A549 (cell line): ENCODE measurements around the gene MAG. TPM values are rescaled to one million over a fixed set of nuclear protein-coding genes. Genes with fewer than 3 reads are reported as not detected.

Source experiments
- ATAC-seq, 2 experiments: fragments of 200-7000 bp in 1 of 2; fragments of >200 bp in 1 of 2; cut with Nextera tagmentation in 1 of 2; cut with Tn5 transposase in 1 of 2; 3 replicates each; pipeline versions ENCODE4 v1.8.0 to v1.9.1; 2018 to 2020; ENCODE audit warnings: mild to moderate bottlenecking in 1 of 2, moderate library complexity in 1 of 2
- CTCF ChIA-PET: fragments of 300-600 bp; sonication (Branson Sonifier 250); formaldehyde crosslinking; extraction: SDS; loops from one replicate; lab custom pipeline; 2021; ENCODE audit warnings: antibody characterized with exemption, inconsistent platforms; lab: Yijun Ruan, JAX
- POLR2A ChIA-PET: fragments of 350-600 bp; formaldehyde crosslinking; extraction: SDS; loops from one replicate; lab custom pipeline; 2021; ENCODE audit warnings: antibody characterized with exemption, inconsistent platforms; lab: Yijun Ruan, JAX
- DNase-seq, 2 experiments: peaks; one replicate each; pipeline versions ENCODE4 v3.0.0 to v3.0.0-alpha.2; 2011 to 2016; ENCODE audit warnings: low read depth in 1 of 2, low spot score in 1 of 2
- FAIRE-seq: peaks from 2 replicates; lab custom pipeline; 2011; peaks lifted over from hg19 to GRCh38; lab: Jason Lieb, UNC
- H3K27ac ChIP-seq, 2 experiments: fragments of >200 bp; sonication (Bioruptor Twin); formaldehyde crosslinking; 3 replicates each; pipeline ENCODE4 v1.5.1; 2016 to 2017
- H3K4me1 ChIP-seq: fragments of >200 bp; sonication (Bioruptor Twin); formaldehyde crosslinking; 3 replicates; pipeline ENCODE4 v1.6.1; 2016
- H3K4me2 ChIP-seq: fragments of >200 bp; sonication (Bioruptor Twin); formaldehyde crosslinking; 3 replicates; pipeline ENCODE4 v1.6.1; 2016
- H3K4me3 ChIP-seq: fragments of >200 bp; sonication (Bioruptor Twin); formaldehyde crosslinking; 3 replicates; pipeline ENCODE4 v1.5.1; 2016
- H3K9me3 ChIP-seq: fragments of >200 bp; sonication (Bioruptor Twin); formaldehyde crosslinking; 3 replicates; pipeline ENCODE4 v1.6.1; 2016
- ATOH8 ChIP-seq: fragments of 250-450 bp; sonication (Bioruptor Pico); IDR thresholded peaks from 2 replicates; pipeline ENCODE4 v1.5.0; 2020; ENCODE audit warnings: low read depth, mild to moderate bottlenecking, moderate library complexity
- BCL3 ChIP-seq: fragments of >200 bp; sonication (Bioruptor Twin); formaldehyde crosslinking; IDR thresholded peaks from 3 replicates; pipeline ENCODE4 v1.6.1; 2016
- BHLHE40 ChIP-seq: IDR thresholded peaks from 2 replicates; pipeline ENCODE4 v1.6.1; 2012; ENCODE audit warnings: low read depth, low read length, inconsistent platforms
- CBX8 ChIP-seq: fragments of 200-600 bp; sonication (generic); IDR thresholded peaks from 2 replicates; pipeline ENCODE4 v1.6.1; 2016
- CEBPB ChIP-seq, 2 experiments: fragments of >200 bp in 1 of 2; sonication (Bioruptor Twin) in 1 of 2; formaldehyde crosslinking in 1 of 2; IDR thresholded peaks; 2 replicates each; pipeline ENCODE4 v1.6.1; 2012 to 2016
- CHD2 ChIP-seq: fragments of 150-350 bp; IDR thresholded peaks from 2 replicates; pipeline ENCODE4 v1.6.1; 2014; ENCODE audit warnings: low read length; ENCODE audit not compliant: partially characterized antibody
- CHD4 ChIP-seq: fragments of 200-600 bp; sonication (generic); IDR thresholded peaks from 2 replicates; pipeline ENCODE4 v1.6.1; 2016; ENCODE audit warnings: antibody characterized with exemption, mild to moderate bottlenecking, borderline replicate concordance
- EHMT2 ChIP-seq: fragments of 200-600 bp; sonication (generic); IDR thresholded peaks from 2 replicates; pipeline ENCODE4 v1.6.1; 2016; ENCODE audit warnings: antibody characterized with exemption, low read depth, mild to moderate bottlenecking, moderate library complexity
- ELK1 ChIP-seq: fragments of 150-350 bp; IDR thresholded peaks from 2 replicates; pipeline ENCODE4 v1.6.1; 2014; ENCODE audit warnings: low read depth, mild to moderate bottlenecking, low read length
- EP300 ChIP-seq, 2 experiments: fragments of >200 bp; sonication (Bioruptor Twin); formaldehyde crosslinking; IDR thresholded peaks; 2 replicates in 1 of 2; 3 replicates in 1 of 2; pipeline ENCODE4 v1.6.1; 2016 to 2017
- ESRRA ChIP-seq: fragments of 150-350 bp; IDR thresholded peaks from 2 replicates; pipeline ENCODE4 v1.6.1; 2014; ENCODE audit warnings: mild to moderate bottlenecking, low read length, borderline replicate concordance
- FOSB ChIP-seq: fragments of 250-450 bp; sonication (Bioruptor Pico); IDR thresholded peaks from 2 replicates; pipeline ENCODE4 v1.5.0; 2020; ENCODE audit warnings: mild to moderate bottlenecking, moderate library complexity
- HOXA7 ChIP-seq: fragments of 250-450 bp; sonication (Bioruptor Pico); IDR thresholded peaks from 2 replicates; pipeline ENCODE4 v1.5.0; 2020; ENCODE audit warnings: mild to moderate bottlenecking, moderate library complexity
- HOXB13 ChIP-seq: fragments of 250-450 bp; sonication (Bioruptor Pico); IDR thresholded peaks from 2 replicates; pipeline ENCODE4 v1.5.0; 2020; ENCODE audit warnings: low read depth, mild to moderate bottlenecking, moderate library complexity
- JUN ChIP-seq, 2 experiments: fragments of >200 bp; sonication (Bioruptor Twin); formaldehyde crosslinking; IDR thresholded peaks; 2 replicates in 1 of 2; 3 replicates in 1 of 2; pipeline ENCODE4 v1.6.1; 2016 to 2017
- JUNB ChIP-seq: fragments of >200 bp; sonication (Bioruptor Twin); formaldehyde crosslinking; IDR thresholded peaks from 2 replicates; pipeline ENCODE4 v1.6.1; 2016
- KDM1A ChIP-seq: fragments of 200-600 bp; sonication (generic); IDR thresholded peaks from 2 replicates; pipeline ENCODE4 v1.6.1; 2016; ENCODE audit warnings: low read depth, mild to moderate bottlenecking
- MAFK ChIP-seq: fragments of 450-650 bp; IDR thresholded peaks from 2 replicates; pipeline ENCODE4 v1.6.1; 2014; ENCODE audit not compliant: partially characterized antibody
- MAX ChIP-seq: IDR thresholded peaks from 2 replicates; pipeline ENCODE4 v1.6.1; 2012
- MAZ ChIP-seq: fragments of 150-350 bp; IDR thresholded peaks from 2 replicates; pipeline ENCODE4 v1.6.1; 2014; ENCODE audit warnings: antibody characterized with exemption, low read depth, low read length, borderline replicate concordance
- NFE2L2 ChIP-seq: fragments of 150-350 bp; conservative IDR thresholded peaks from 2 replicates; pipeline ENCODE4 v1.6.1; 2014; ENCODE audit warnings: low read length
- NR3C1 ChIP-seq: fragments of >200 bp; sonication (Bioruptor Twin); formaldehyde crosslinking; IDR thresholded peaks from 3 replicates; pipeline ENCODE4 v1.6.1; 2017
- PBX3 ChIP-seq: IDR thresholded peaks from 2 replicates; pipeline ENCODE4 v1.6.1; 2012
- PHF8 ChIP-seq: fragments of 200-600 bp; sonication (generic); IDR thresholded peaks from 2 replicates; pipeline ENCODE4 v1.6.1; 2016; ENCODE audit warnings: low read depth, mild to moderate bottlenecking, antibody characterized with exemption, moderate library complexity, borderline replicate concordance
- POLR2A ChIP-seq: IDR thresholded peaks from 2 replicates; pipeline ENCODE4 v1.6.1; 2012; ENCODE audit warnings: mild to moderate bottlenecking, low read length
- RFX5 ChIP-seq: fragments of 450-650 bp; IDR thresholded peaks from 2 replicates; pipeline ENCODE4 v1.7.1; 2014; ENCODE audit warnings: antibody characterized with exemption, mild to moderate bottlenecking, moderate library complexity
- SMC3 ChIP-seq: fragments of >200 bp; sonication (Bioruptor Twin); formaldehyde crosslinking; IDR thresholded peaks from 3 replicates; pipeline ENCODE4 v1.6.1; 2018; ENCODE audit warnings: inconsistent platforms
- WGBS: methylation state at CpG from one replicate; pipeline ENCODE4 v1.1.6; 2017; ENCODE audit errors: missing lambda C conversion rate; 5-methylcytosine and 5-hydroxymethylcytosine counted together
- polyA plus RNA-seq, 4 experiments: library from polyadenylated mRNA; depleted of rRNA in 3 of 4; stranded (reverse); fragments of >200 nt; fragmentation: RNase III in 1 of 4; extraction: RNeasy Plus Mini Kit Qiagen cat#74134 plus additional on column Dnase treatment in 1 of 4; gene quantifications; 2 replicates in 3 of 4; 3 replicates in 1 of 4; pipeline ENCODE4 v1.2.3, GENCODE V29; 2011 to 2017
- TF ChIP-seq, protein P1 (sequence below): fragments of 450-650 bp; IDR thresholded peaks from 2 replicates; pipeline ENCODE4 v1.6.1; 2014; ENCODE audit warnings: antibody characterized with exemption
- TF ChIP-seq, protein P2 (sequence below): fragments of >200 bp; sonication (Bioruptor Twin); formaldehyde crosslinking; IDR thresholded peaks from 3 replicates; pipeline ENCODE4 v1.5.1; 2016
- TF ChIP-seq, protein P3 (sequence below): fragments of >200 bp; sonication (Bioruptor Twin); formaldehyde crosslinking; IDR thresholded peaks from 2 replicates; pipeline ENCODE4 v1.6.1; 2016

MAG gene
- polyA plus RNA-seq, 2 of the 4 experiments (the other 2 are of a cell fraction): not detected

DNA sequence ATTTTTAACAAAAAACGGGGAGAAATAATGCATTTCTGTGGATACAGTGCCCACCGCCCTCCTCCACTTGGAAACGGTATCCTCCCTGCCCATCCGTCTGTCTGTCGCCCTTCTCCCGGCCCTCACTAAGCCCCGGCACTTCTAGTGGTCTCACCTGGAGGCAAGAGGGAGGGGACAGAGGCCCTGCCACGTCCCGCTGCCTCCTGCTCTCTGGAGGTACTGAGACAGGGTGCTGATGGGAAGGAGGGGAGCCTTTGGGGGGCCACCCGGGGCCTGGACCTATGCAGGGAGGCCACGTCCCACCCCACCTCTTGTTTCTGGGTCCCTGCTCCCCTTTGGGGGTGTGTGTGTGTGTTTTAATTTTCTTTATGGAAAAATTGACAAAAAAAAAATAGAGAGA is 12.6 kb upstream of the MAG start:
- H3K4me1 ChIP-seq: no peaks in the 10 kb centered on the region
- no peak overlapping the region for H3K4me3 ChIP-seq
- no peak overlapping the region for H3K27ac ChIP-seq
- POLR2A ChIA-PET: no interaction called here
- ATAC-seq: no peak
- CTCF ChIA-PET: interaction anchor here (0.7 to 10.6 kb wide), 4 partner anchors 9 to 126 kb away, joined by 3 to 97 read pairs (median 5); partner anchors contain the start of gene USF2
- WGBS: 84% methylated on average over 11 of the region's 11 CpGs
- TF ChIP-seq RFX5 (no peak), NR3C1 (no peak), CEBPB (IDR thresholded peaks at IDR 0.05) (no peak), BHLHE40 (no peak), ELK1 (no peak), EHMT2 (no peak), NFE2L2 (no peak), SMC3 (no peak), JUNB (no peak), FOSB (CRISPR knock-in tag) (no peak), EP300 (IDR thresholded peaks at IDR 0.05) (no peak), ATOH8 (CRISPR knock-in tag) (no peak), CHD2 (no peak), JUN (IDR thresholded peaks at IDR 0.05) (no peak), CHD4 (no peak), ESRRA (no peak), PHF8 (no peak), HOXA7 (CRISPR knock-in tag) (no peak)
- TF ChIP-seq, protein P1, sequence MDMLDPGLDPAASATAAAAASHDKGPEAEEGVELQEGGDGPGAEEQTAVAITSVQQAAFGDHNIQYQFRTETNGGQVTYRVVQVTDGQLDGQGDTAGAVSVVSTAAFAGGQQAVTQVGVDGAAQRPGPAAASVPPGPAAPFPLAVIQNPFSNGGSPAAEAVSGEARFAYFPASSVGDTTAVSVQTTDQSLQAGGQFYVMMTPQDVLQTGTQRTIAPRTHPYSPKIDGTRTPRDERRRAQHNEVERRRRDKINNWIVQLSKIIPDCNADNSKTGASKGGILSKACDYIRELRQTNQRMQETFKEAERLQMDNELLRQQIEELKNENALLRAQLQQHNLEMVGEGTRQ: no peak
- H3K4me2 ChIP-seq: no peak overlapping the region
- no peak for DNase-seq
- no peaks in the 10 kb centered on the region for H3K9me3 ChIP-seq
- no peak for FAIRE-seq

DNA sequence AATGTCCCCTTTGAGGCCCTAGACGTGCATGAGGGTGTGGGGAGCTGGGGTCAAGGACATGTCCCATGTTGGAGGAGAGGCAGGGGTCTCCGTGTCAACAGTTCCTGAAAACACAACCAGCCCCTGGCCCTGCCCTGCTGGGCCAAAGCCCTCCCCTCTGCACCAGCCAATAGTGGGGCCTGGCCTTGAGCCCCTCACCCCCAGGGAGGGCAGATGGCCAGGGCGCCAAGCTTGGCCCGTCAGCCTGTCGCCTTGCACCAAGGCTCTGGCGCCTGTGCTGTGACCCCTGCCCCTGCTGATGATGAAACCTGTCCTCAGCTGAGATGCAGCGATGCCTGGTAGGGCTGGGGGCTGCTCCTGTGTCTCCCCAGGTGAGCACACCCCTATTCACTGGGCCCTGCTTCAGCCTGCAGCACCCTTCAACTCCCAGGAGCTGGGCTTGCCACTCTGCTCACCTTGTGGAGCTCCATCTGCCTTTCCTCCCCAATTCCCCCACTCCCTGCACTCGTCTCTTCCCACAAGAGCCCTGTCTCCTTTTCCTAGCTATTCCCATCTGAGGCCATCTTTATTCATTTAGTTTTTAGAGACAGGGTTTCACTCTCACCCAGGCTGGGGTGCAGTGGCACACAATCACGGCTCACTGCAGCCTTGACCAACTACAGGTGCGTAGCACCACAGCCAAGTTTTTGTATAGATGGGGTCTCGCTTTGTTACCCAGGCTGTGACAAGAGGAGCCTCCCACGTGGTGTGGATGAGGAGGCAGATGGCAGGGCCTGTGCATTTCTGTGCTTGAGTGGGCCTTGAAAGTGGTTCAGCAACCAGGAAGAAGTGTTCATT is 11.8 kb upstream of the MAG start:
- ChIA-PET CTCF (interaction anchor here (0.7 to 10.6 kb wide), 7 partner anchors 8 to 127 kb away, joined by 3 to 97 read pairs (median 4); partner anchors contain the start of gene USF2), POLR2A (no interaction called here)
- FAIRE-seq: no peak
- Histone ChIP-seq H3K9me3 (no peaks in the 10 kb centered on the region), H3K27ac (no peak overlapping the region), H3K4me3 (no peak overlapping the region), H3K4me1 (no peaks in the 10 kb centered on the region), H3K4me2 (no peak overlapping the region)
- 80% methylated on average over 12 of the region's 12 CpGs for WGBS
- DNase-seq: no peak
- peak in 1 of 2 experiments; percentile 4; a peak in 2 of 6 replicates for ATAC-seq
- TF ChIP-seq MAZ (no peak), BCL3 (no peak), POLR2A (0 out of 2 replicates have a peak, but pooled peaks have one; percentile 1), HOXB13 (CRISPR knock-in tag) (no peak), CBX8 (no peak), MAX (no peak), KDM1A (no peak), MAFK (no peak), CEBPB (IDR thresholded peaks at IDR 0.05) (no peak), JUN (IDR thresholded peaks at IDR 0.05) (peak in 1 of 2 experiments; percentile 47; a peak in 2 of 5 replicates), PBX3 (peak; percentile 26)
- TF ChIP-seq, protein P1: no peak
- TF ChIP-seq, protein P2, sequence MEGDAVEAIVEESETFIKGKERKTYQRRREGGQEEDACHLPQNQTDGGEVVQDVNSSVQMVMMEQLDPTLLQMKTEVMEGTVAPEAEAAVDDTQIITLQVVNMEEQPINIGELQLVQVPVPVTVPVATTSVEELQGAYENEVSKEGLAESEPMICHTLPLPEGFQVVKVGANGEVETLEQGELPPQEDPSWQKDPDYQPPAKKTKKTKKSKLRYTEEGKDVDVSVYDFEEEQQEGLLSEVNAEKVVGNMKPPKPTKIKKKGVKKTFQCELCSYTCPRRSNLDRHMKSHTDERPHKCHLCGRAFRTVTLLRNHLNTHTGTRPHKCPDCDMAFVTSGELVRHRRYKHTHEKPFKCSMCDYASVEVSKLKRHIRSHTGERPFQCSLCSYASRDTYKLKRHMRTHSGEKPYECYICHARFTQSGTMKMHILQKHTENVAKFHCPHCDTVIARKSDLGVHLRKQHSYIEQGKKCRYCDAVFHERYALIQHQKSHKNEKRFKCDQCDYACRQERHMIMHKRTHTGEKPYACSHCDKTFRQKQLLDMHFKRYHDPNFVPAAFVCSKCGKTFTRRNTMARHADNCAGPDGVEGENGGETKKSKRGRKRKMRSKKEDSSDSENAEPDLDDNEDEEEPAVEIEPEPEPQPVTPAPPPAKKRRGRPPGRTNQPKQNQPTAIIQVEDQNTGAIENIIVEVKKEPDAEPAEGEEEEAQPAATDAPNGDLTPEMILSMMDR: no peak
- TF ChIP-seq, protein P3, sequence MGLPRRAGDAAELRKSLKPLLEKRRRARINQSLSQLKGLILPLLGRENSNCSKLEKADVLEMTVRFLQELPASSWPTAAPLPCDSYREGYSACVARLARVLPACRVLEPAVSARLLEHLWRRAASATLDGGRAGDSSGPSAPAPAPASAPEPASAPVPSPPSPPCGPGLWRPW: no peak
